Ureter (tissue), 1 donor: ENCODE results near the gene PGM5. TPM values are rescaled to one million over a fixed set of nuclear protein-coding genes. Genes with fewer than 3 reads are reported as not detected.

Source experiments
- DNase-seq: peaks from one replicate; pipeline ENCODE4 v3.0.0-alpha.2; 2020; ENCODE audit warnings: low spot score
- total RNA-seq: library from RNA; stranded (reverse); gene quantifications from one replicate; pipeline ENCODE4 v1.2.4, GENCODE V29; 2023
- donor health status: DM: yes; HTN: yes; CAD: no.

Gene PGM5
- total RNA-seq, 1 donor from 2014 or later = 173 TPM

GRCh38 chr9:68536876-68537615 lies 180.6 kb downstream of the PGM5 start:
- DNase-seq = no peak

GRCh38 chr9:68537616-68537880 lies 181.1 kb downstream of the PGM5 start:
- DNase-seq = no peak

- DNase-seq = no peak
Measured at GRCh38 chr9:68538200-68538599, 181.8 kb downstream of the PGM5 start.

- no peak for DNase-seq
Measured at GRCh38 chr9:68540712-68541535, 184.5 kb downstream of the PGM5 start, which contains the start of gene TMEM252. Gene TMEM252, minus strand, starts transcription at chr9:68540883. Its CDS starts 69 bp downstream, at chr9:68540814.

GRCh38 chr9:68541568-68541967 lies 185.2 kb downstream of the PGM5 start:
- no peak for DNase-seq

DNA sequence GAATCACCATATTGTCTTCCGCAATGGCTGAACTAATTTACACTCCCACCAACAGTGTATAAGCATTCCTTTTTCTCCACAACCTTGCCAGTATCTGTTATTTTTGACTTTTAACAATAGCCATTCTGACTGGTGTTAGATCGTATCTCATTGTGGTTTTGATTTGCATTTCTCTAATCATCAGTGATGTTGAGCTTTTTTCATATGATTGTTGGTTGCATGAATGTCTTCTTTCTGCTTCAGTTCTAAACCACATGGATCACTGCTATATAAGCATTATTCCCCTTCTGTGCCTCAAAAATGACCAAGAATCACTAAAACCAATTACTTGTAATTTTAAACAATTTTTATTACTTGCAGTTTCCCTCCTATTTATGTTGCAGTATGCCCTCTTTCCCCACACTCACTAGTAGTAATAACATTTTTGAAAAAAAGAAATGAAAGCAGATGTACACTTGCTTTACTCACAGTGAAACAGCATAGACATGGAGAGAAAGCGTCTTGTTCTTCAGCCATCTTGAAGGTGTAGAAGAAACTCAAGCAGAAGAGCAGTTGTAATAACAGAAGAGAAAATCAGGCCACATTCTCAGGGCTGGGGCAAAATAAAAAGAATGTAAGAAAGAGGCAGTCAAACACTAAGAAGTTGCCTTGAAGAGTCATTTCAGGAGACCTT lies 188.8 kb downstream of the PGM5 start:
- no peak for DNase-seq

GRCh38 chr9:68546596-68547390 lies 190.4 kb downstream of the PGM5 start:
- no peak for DNase-seq

DNA sequence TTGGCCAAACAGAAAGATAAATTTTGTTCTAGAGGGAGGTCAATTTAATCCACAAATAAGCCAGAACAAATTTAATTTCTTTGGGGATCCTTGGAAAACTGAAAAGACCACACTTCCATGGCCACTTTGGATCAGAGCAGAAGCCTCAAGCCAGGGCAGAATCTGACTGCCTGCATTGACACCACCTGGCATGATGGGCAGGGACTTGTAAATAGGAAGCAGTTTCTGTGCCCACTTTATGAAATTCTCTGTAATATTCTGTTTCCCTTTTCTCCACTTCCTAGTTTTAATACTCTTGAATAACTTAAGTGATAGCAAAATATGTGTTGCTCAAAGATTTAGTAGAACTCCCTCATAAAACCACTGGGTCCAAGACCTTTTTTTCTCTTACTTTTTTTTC lies 191.0 kb downstream of the PGM5 start:
- DNase-seq = no peak

GRCh38 chr9:68548241-68548640 lies 191.8 kb downstream of the PGM5 start:
- no peak for DNase-seq

DNA sequence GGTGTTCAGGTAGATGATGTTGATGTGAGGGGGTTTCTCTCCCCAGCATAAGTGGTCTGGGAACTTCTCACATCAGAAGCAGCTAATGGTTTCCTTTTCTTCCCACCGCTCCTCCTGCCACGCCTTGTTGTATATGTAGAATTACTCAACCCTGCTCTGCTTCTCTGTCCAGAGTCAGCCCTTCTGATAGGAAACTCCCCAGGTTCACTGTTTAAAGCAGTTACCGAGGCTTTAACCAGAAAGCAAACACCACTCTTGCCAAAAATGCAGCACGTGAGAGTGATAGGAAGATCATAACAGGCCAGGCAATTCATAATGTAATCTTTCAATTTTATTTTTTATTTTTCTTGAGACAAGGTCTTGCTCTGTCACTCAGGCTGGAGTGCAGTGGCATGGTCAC lies 194.8 kb downstream of the PGM5 start:
- DNase-seq = no peak

DNA sequence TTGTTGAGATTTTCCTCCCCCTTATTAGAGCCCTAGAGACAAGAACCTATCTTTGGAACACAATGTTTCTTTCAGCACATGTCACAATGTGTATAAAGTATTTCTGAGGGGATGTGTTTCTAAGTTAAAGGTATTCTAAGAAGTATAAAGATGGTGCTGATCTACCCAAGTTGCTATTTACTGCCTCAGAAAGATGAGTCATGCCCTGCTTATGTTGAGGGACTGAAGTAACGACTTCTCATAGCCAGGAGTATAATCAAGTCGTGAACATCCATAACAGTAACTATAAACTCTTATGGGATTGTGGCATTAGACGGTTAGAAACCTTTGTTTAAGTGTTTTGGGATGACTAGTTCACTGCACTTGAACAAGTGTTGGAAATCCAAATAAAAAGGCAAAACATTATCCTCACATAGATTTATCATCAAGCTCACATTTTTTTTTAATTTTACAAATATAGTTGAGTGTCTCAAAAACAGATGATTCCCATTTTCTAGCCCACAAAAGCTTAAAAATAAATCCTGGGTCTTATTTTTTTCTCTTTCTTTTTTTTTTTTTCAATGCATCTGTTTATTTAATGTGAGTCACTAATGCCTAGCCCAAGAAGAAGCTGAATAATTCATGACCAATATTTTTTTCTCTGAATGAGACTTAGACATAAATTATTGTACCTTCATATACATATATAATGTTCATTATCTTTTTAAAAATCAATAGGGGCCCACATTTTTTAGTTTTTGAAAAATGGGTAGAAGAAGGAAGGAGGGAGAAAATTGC lies 196.5 kb downstream of the PGM5 start:
- DNase-seq = no peak

DNA sequence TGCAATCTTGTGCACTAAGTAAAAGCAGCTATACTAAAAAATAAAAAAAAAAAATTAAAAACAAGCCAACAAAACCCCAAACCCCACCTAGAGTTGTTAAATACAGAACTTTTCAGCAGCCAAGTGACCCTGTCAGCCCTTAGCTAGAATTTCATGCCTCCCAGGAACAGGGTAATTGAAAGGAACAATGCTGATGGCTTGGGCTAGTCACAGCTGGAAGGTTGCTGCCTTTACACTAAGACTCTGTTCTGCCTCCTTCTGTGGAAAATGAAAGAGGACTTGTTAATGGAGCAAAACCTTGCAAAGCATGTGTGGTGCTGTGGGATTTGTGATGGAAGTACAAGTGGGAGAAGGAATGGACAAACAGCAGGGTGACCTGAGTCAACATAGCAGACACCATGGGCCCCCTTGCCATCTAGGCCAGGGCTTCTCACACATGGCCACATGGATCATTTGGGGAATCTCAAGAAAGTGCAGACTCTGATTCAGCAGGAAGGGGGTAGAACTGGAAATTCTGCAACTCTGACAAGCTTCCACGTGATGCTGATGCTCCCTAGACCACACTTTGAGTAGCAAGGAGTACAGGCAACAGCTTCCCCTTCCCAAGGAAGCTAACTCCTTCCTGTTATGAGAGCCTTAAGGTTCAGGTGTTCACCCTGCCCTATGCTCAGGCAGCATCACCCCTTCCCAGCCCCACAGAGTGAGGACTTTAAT lies 199.2 kb downstream of the PGM5 start:
- no peak for DNase-seq

DNA sequence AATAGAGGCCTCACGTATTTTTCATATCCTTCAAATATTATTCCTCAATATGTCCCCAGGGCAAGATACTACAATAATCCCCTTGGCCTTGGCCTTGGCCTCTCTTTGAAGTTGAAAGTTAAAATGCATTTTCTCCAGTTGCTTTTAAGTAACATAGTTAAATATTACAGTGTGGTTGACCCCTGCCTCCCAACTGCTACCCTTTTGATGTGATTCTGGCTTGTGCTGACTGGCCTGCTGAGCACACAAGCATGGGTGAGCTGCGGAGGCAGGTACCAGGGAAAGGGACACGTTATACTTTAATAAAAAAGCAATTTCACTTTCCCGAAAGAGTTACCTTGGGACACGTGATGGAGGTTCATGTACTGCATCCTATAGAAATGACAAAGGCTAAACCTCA lies 202.1 kb downstream of the PGM5 start:
- no peak for DNase-seq

DNA sequence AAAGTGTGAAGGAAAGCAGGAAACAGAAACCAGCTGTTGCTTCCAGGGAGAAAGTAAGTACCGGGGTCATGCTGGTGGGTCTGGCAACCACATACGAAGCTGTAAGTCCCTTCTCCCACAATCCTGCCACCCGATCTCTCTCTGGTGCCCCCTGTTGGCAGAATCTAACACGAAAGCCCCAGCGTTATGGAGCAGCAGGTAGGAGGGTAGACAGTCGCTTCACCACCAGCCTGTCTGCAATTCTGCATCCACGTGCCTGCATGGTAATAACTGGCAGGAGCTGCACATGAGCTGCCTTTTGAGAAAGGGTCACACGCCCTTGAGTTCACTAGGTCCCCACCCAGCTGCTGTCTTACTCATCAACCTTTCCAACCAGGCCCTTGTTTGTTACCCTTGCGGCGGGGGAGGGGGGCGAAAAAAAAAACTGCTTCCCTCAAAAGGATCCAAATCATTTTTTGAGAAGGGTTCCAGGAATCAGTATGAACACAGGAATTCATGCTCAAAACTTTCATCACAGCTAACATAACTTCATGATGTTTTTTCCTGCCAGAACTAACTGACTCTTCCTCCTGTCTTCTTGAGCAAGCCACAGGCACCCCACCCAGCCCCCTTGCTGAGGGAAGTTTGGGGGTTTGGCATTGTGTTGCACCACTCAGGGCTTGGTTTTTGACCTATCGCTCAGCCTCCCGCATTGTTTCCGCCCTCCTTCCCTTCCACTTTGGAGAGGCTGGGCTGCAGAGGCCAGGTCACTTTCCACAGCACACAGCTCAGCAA lies 203.8 kb downstream of the PGM5 start:
- DNase-seq = peak; percentile 64

DNA sequence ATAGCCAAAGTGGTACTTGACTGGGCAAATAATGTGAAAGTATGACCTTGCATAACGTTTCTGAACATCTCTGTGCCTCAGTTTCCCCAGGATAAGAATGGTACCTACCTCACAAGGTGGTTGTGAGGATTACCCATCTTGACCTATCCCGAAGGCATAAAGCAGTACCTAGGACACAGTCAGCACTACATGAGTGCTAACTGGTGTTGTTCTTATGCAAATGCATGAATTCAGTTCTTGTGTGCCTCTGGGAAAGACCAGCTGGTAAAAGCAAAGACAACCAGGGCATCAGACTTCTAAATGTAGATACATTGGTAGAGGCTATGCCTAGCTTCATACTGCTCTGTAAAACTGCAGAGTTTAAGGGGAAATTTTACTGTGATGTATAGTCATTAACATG lies 206.1 kb downstream of the PGM5 start:
- no peak for DNase-seq

- no peak for DNase-seq
Measured at GRCh38 chr9:68567565-68567964, 211.2 kb downstream of the PGM5 start.

DNA sequence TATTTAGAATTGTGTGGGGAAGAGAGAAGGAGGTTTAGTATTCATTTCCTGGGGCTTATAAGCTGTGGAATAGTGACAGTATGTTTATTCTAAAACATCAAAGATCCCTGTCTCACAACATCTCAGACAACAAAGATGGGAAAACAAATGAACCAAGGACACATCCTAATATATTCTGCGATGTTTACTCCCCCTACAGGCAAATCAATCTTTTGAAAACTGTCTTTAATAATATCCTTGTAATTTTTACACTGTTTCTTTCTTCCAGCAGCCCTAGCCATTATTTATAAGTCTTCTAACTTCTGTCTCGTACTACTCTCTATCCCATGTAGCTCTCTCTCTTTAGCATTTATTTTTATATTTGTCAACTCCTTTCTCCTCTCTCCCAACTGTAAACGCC lies 217.7 kb downstream of the PGM5 start:
- DNase-seq = no peak

DNA sequence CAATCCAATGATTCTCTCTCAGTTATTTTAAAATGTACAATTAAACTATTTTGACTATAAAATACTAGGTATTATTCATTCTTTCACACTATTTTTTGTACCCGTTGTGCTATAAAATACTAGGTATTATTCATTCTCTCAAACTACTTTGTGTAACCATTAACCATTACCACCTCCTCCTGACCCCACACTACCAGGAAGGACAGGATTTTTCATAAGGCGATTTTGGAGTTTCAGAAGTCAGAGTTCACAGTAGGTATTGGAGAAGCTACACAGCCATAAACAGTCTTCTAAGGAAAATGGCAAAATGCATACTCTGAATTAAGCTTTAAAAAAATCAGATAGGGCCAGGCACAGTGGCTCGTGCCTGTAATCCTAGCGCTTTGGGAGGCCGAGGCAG lies 219.4 kb downstream of the PGM5 start:
- no peak for DNase-seq

DNA sequence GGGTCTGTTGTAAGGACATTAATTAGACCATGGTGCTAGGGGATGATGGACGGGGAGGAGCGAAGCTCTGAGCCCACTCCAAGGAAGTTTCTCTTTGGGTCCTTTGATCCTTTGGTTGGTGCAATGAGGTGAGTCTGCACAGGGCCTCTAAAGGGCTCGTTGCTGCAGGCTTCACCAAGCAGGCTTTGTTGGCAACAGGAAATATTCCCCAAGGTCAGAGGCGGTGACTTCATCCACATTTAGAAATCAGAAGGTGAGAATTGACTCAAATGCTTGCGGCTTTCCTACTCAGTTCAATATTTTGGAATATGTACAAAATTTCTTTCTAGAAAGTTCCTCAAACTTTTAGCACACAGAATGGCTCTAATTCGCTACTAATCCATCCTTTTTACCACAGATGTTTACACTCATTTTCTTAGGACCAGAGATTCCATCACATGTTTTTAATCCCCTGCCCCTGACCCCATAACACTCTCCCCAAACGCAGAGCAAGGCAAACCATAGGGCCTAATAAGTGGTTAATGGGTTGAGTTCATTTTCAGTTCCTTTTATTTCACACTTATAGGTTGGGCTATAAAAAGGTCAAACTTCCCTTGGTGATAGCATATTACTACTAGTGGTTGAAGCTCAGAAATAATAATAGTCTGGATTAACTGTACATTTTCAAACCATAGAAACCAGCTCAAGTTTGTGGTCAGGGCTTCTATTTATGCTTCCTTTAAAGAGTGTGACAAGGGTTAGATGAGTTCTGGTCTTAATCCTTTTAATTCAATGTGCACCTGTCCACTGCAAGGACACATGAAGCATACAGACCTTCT lies 221.6 kb downstream of the PGM5 start:
- no peak for DNase-seq
